Activated CD8-positive, alpha-beta memory T cell treated with anti-CD3 and anti-CD28 coated beads, Interleukin-2, amount 50 U/mL, for 24 hours (primary cell): ENCODE measurements around the gene ATP9A.
"Not testable (repeated sequence)": the region's sequence is repeated elsewhere in the genome, so short reads cannot be mapped to it uniquely, and the experiment has no call there.

Source experiments
- DNase-seq: peaks from one replicate; pipeline ENCODE4 v3.0.0-alpha.2; 2020; ENCODE audit errors: extremely low read depth

Gene ATP9A

GRCh38 chr20:51723026-51723425 lies 45.2 kb downstream of the ATP9A start:
- not testable (repeated sequence) for DNase-seq

GRCh38 chr20:51722246-51722645 lies 45.9 kb downstream of the ATP9A start:
- not testable (repeated sequence) for DNase-seq

- no peak for DNase-seq
These were observed 47.3 kb downstream of the ATP9A start for GRCh38 chr20:51720854-51721253.

- DNase-seq: no peak
These were observed 47.8 kb downstream of the ATP9A start for GRCh38 chr20:51720384-51720783.

GRCh38 chr20:51715856-51716185 lies 52.4 kb downstream of the ATP9A start:
- DNase-seq: no peak

- DNase-seq: no peak
These were observed 52.9 kb downstream of the ATP9A start for GRCh38 chr20:51715163-51715855.

GRCh38 chr20:51713213-51713598 lies 55.0 kb downstream of the ATP9A start:
- no peak for DNase-seq

GRCh38 chr20:51712501-51713212 lies 55.5 kb downstream of the ATP9A start:
- no peak for DNase-seq

GRCh38 chr20:51711426-51711825 lies 56.8 kb downstream of the ATP9A start:
- DNase-seq: no peak

- no peak for DNase-seq
These were observed 57.8 kb downstream of the ATP9A start for GRCh38 chr20:51710361-51710894.

GRCh38 chr20:51705400-51705799 lies 62.8 kb downstream of the ATP9A start:
- no peak for DNase-seq

- DNase-seq: no peak
These were observed 64.5 kb downstream of the ATP9A start for GRCh38 chr20:51703400-51704287.

GRCh38 chr20:51702556-51702955 lies 65.6 kb downstream of the ATP9A start:
- no peak for DNase-seq

- no peak for DNase-seq
These were observed 67.3 kb downstream of the ATP9A start for GRCh38 chr20:51700809-51701285.

- no peak for DNase-seq
These were observed 69.9 kb downstream of the ATP9A start for GRCh38 chr20:51698252-51698651.

- no peak for DNase-seq
These were observed 70.9 kb downstream of the ATP9A start for GRCh38 chr20:51697096-51697826.

GRCh38 chr20:51696304-51697071 lies 71.7 kb downstream of the ATP9A start:
- DNase-seq: no peak

GRCh38 chr20:51695574-51696303 lies 72.5 kb downstream of the ATP9A start:
- no peak for DNase-seq

GRCh38 chr20:51692806-51693400 lies 75.3 kb downstream of the ATP9A start:
- DNase-seq: no peak

GRCh38 chr20:51691703-51692102 lies 76.5 kb downstream of the ATP9A start:
- no peak for DNase-seq
